GM21529 (cell line): ENCODE results near the gene TBL1X.

Source experiments
- ATAC-seq: cut with Tn5 transposase; IDR thresholded peaks from one replicate; pipeline ENCODE4 v1.9.1; 2021; ENCODE audit not compliant: unreplicated experiment

Gene TBL1X

DNA sequence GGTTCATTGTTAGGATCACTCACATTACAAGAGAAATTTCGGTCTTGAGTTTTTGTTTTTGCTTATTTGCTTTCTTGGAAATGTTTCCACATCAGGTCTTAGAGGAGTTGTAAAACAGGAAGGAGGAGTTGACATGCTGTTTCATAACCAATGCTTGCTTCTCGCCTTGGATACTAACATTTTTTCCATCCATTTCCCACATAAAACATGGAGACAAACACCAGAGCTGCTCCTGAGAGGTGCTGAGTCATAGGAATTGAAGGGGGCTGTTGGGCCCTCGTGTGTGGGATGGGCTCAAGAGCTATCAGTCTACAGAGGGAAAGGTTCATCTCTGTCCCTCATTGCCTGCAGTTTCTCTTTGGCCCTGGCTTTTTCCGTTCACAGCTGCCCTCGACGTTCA is 29.9 kb downstream of the TBL1X start:
- no peak for ATAC-seq

DNA sequence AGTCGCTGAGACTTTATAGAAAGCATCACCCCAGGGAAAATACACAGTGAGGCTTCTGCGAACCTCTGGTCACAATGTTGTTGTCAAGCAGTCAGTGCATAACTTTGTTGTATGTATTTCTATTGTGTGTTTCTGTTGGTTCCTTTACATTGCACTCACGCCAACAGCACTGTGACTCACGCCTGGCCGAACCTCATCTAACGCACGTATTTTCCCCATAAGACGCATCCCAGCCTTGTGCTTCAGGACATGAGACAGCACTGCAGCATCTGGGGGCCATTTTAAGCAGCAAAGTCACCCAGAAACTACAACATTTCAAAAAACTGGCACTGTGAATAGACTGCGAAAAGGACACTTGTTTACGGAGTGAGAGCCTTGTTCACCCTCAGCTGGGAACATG is 30.6 kb downstream of the TBL1X start:
- ATAC-seq: no peak

DNA sequence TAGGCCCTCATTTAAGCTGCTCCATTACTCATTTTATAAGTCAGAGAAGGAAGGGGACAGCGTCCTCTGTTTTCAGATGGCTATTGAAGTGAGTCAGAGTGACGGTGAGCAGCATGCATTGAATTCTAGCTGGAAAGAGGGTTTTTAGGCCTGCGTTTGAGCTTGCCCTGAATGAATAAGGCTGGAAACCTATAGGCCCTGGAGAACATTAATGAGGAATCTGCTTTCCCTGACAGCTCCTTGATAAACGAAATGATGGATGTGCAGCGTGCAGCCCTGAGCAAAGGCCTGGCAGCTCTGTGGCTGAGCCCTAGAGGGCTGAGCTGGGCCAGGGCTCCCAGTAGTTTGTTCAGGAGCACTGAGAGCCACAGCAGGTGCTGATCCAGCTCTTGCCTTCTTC is 33.4 kb downstream of the TBL1X start:
- ATAC-seq: no peak

- ATAC-seq: no peak
These were observed 35.7 kb downstream of the TBL1X start for GRCh38 chrX:9500584-9500983.

GRCh38 chrX:9501362-9501761 is 36.5 kb downstream of the TBL1X start:
- no peak for ATAC-seq

- ATAC-seq: no peak
These were observed 38.4 kb downstream of the TBL1X start for GRCh38 chrX:9503261-9503660.

GRCh38 chrX:9510366-9510765 is 45.5 kb downstream of the TBL1X start:
- ATAC-seq: no peak

DNA sequence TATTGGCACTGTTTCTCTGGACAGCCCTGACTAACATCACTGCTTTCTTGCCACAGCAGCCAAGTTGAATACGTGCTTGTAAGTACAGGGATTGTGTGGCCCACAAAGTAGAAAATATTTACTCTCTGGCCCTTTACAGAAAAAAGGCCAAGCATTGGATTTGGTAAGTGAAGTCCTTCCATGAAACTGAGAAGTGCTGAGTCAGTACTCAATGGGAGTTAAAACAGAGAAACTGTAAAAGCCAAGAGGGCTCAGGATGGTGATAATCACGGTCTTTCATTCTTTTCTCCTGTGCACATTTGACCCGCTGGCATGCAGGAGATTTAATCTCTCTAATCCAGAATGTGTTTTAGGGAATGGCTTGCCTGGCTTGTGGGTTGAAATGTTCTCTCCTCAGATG is 46.1 kb downstream of the TBL1X start:
- no peak for ATAC-seq

DNA sequence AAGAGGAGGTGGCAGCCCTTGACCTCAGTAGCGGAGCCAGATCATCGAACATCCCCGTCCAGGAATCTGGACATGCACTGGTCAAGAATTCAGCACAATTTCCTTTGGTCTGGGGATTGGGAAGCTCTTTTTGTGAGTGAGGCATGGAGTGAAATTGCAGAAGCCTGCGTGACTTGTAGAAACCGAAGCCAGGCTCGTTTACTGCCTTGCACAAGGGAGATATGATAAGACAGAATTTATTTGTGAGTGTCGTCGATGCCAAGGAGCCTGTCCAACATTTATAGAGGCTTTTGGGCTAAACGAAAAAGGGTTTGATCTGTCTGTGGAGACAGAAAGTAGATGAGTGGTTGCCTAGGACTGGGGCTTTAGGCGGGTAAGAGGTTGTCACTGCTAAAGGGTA is 50.6 kb downstream of the TBL1X start:
- no peak for ATAC-seq

GRCh38 chrX:9515973-9516538 is 51.2 kb downstream of the TBL1X start:
- peak; percentile 73 for ATAC-seq

DNA sequence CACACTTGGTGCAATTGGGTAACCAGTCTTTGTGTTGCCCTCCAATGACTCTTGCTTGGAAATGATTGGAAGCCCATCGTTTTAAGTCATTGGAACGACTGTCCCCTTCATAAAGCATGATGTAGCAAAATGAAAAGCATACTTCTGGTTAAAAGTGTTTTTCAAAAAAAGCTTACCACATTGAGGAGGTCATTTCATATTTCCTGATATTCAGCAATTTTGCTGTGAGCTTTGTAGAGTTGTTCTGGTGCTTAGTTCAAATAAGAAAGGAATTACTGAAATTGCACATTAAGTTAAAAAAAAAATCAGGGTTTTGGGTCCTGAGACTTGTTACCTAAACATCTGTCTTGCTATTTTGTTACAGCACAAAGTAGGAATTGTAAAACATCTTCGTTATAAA is 51.8 kb downstream of the TBL1X start:
- ATAC-seq: no peak

GRCh38 chrX:9518051-9518450 is 53.2 kb downstream of the TBL1X start:
- no peak for ATAC-seq

- no peak for ATAC-seq
These were observed 54.0 kb downstream of the TBL1X start for GRCh38 chrX:9518889-9519288.

- no peak for ATAC-seq
These were observed 54.8 kb downstream of the TBL1X start for GRCh38 chrX:9519546-9520216.

DNA sequence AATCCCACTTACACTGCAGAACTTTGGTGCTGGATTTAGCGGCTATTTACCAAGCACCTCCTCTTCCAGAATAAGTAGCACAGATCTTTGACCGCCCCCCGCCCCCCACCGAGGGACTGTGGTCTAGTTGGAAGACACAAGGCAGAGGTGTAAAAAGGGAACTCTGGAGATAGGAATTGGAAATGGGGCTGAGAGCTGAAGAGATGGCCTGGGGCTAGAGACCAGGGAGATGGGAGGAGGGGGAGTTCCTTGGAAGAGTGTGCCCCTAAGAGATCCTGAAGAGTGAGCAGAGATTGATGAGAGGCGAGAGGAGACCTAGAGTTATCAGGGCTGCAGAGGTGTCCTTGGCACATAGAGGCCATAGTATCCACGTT is 55.3 kb downstream of the TBL1X start:
- no peak for ATAC-seq

GRCh38 chrX:9522378-9523155 is 57.7 kb downstream of the TBL1X start:
- no peak for ATAC-seq

DNA sequence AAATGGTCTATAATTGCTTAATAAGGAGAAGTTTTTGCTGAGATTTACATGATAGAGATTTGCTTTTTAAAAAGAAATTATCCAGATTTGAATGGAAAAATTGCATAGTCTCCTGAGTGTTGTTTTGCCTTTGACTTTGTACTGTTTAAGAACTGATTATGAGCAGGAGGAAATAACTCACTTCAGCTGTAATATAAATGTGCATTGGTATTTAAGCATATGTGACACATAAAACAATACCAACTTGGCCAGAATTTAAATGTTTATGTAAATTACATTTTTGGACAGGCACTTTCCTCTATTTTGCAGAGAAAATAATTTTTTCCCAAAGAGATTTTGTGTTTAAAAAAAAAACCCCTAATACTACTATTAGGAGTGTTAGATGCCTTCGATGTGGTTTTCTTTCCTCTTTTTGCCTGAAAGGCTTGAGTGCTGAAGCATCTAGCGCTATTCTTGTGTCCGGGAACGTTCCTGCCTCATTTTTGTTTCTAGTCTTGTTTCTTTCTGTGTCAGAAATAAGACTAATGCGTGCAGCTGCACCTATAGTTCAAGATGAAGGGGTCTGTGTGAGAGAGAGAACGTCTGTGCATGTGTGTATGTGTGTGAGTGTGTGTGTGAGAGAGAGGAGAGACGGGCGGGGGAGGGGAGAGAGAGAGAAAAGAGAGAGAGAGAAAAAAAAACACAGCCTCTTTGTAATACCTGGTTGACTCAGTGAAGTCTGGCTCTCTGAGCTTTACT is 60.8 kb downstream of the TBL1X start:
- peak; percentile 57 for ATAC-seq

DNA sequence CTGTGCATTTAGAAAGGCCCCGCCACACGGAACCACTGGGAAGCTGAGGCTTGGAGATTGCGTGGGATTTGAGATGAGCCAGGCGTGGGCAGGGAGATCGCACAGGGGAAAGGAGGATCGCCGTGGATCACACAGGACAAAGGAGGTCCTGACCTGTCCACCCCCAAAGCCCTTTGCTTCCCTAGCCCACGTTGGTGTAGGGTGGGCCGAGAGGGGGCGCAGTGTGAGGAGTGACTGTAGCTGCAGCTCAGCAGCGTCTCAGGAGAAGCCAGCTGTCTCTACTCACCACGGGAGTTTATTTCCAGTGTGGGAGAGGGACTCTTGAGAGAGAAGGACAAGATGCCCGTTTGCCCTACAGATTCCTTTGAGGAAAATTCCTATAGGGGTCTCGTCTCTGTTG is 62.1 kb downstream of the TBL1X start:
- no peak for ATAC-seq

DNA sequence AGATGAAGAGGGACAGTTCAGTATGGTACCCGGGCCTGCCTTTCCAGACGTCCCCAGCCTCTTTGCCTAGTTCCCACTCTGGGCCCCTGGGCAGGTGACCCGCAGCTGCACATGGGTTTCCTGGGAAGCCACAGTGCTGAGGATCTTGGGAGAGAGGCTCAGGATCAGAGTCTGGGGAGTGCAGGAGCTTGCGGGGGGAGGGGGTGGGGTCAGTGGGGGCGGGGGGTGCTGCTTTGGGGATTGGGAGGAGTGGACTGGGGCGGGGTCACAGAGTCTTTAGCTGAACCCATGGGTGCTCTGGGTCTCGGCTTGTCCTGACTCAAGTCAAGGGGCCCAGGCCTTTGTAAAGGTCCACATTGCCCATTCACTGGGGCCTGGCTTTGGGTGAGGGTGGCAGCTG is 63.6 kb downstream of the TBL1X start:
- no peak for ATAC-seq

DNA sequence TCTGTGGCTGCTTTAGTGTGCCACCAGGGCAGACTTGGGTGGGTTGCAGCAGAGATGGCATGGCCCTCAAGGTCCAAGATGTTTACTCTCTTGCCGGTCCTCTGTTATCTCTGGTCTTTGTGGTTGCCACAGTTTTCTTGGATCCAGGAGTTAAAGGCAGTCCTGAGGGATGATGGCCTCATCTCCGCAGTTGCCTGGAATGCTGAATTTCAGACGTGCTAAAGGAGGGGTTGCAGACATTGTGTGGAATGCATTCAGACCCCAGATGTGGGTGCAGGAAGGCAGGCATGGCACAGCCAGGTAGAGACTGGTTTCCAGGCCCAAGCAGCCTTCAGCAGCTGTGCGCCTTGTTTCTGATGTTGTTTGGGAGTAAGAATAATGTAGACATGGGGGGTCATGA is 64.4 kb downstream of the TBL1X start:
- no peak for ATAC-seq

DNA sequence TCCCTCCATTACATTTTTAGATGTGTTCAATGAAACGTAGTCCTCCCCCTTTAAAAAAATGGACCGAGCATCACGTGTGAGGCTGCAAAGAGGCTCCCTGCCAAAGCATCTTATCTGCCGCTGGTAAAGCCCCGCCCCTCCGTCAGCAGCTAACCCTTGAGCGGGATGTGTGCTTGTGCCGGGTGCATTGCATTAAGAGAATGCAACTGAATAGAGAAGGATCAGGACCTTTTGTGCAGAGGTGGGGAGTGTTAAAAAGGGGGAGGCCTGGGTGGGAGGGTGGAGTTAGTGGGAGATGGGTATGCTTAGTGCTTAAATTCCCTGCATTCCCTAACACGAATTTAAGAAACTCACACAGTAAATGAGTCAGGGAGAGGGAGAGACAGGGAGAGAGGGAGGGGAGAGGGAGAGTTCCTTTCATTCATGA is 66.0 kb downstream of the TBL1X start:
- ATAC-seq: peak; percentile 81

GRCh38 chrX:9532349-9532748 is 67.5 kb downstream of the TBL1X start:
- no peak for ATAC-seq
